SK-N-SH (cell line): Measurements from ENCODE around the gene PLP2. TPM values are rescaled to one million over a fixed set of nuclear protein-coding genes. Genes with fewer than 3 reads are reported as not detected.

Source experiments
- CTCF ChIA-PET: fragments of 300-600, 350-600 bp; formaldehyde crosslinking; extraction: SDS; loops from one replicate; lab custom pipeline; 2021; lab: Yijun Ruan, JAX
- POLR2A ChIA-PET: fragments of 350-600 bp; sonication (Branson Sonifier 250); formaldehyde crosslinking; extraction: SDS; loops from one replicate; lab custom pipeline; 2020; ENCODE audit warnings: antibody characterized with exemption, inconsistent platforms; lab: Yijun Ruan, JAX
- DNase-seq: peaks from one replicate; pipeline ENCODE4 v3.0.0; 2012
- H2AFZ ChIP-seq: fragments of 200-600 bp; sonication (generic); 2 replicates; pipeline ENCODE4 v1.8.1; 2016; ENCODE audit warnings: antibody characterized with exemption, mild to moderate bottlenecking, low read depth
- H3F3A ChIP-seq: fragments of 200-600 bp; sonication (generic); replicated peaks from 2 replicates; pipeline ENCODE3; 2016; ENCODE audit warnings: antibody characterized with exemption, mild to moderate bottlenecking; ENCODE audit not compliant: insufficient read depth
- H3K27ac ChIP-seq, 2 experiments: fragments of 200-500 bp in 1 of 2; fragments of 200-600 bp in 1 of 2; sonication (Bioruptor generic) in 1 of 2; sonication (generic), shearing (Covaris generic) in 1 of 2; 2 replicates each; pipeline versions ENCODE4 v1.5.1 to v1.6.1; 2014 to 2016; ENCODE audit warnings: low read depth in 2 of 2, inconsistent platforms in 1 of 2, low read length in 1 of 2, mild to moderate bottlenecking in 1 of 2, mixed read lengths in 1 of 2
- H3K27me3 ChIP-seq: fragments of 200-600 bp; sonication (generic), shearing (Covaris generic); 2 replicates; pipeline ENCODE4 v1.6.1; 2016; ENCODE audit warnings: mixed run types; ENCODE audit not compliant: insufficient read depth
- H3K36me3 ChIP-seq, 2 experiments: fragments of 200-500 bp in 1 of 2; fragments of 200-600 bp in 1 of 2; sonication (Bioruptor generic) in 1 of 2; sonication (generic) in 1 of 2; replicated peaks in 1 of 2; 2 replicates each; pipeline versions ENCODE3 to v1.5.1; 2014 to 2016; ENCODE audit warnings: low read length in 1 of 2, mild to moderate bottlenecking in 1 of 2; ENCODE audit not compliant: insufficient read depth in 2 of 2, control insufficient read depth in 1 of 2
- H3K4me1 ChIP-seq, 2 experiments: fragments of 200-500 bp in 1 of 2; fragments of 200-600 bp in 1 of 2; sonication (Bioruptor generic) in 1 of 2; sonication (generic), shearing (Covaris generic) in 1 of 2; 2 replicates each; pipeline versions ENCODE4 v1.5.1 to v1.6.1; 2014 to 2016; ENCODE audit warnings: low read depth in 1 of 2, low read length in 1 of 2, mixed run types in 1 of 2; ENCODE audit not compliant: insufficient read depth in 2 of 2, control insufficient read depth in 1 of 2
- H3K4me2 ChIP-seq: fragments of 200-600 bp; sonication (generic), shearing (Covaris generic); 2 replicates; pipeline ENCODE4 v1.6.1; 2017; ENCODE audit warnings: mixed run types
- H3K4me3 ChIP-seq, 2 experiments: fragments of 200-500 bp in 1 of 2; fragments of 200-600 bp in 1 of 2; sonication (Bioruptor generic) in 1 of 2; sonication (generic), shearing (Covaris generic) in 1 of 2; 2 replicates each; pipeline versions ENCODE4 v1.5.1 to v1.8.1; 2014 to 2016; ENCODE audit warnings: low read depth in 2 of 2, inconsistent platforms in 1 of 2, low read length in 1 of 2, mild to moderate bottlenecking in 1 of 2, mixed read lengths in 1 of 2, moderate library complexity in 1 of 2
- H3K79me2 ChIP-seq: fragments of 200-600 bp; sonication (generic); 2 replicates; pipeline ENCODE4 v1.8.1; 2017; ENCODE audit warnings: mild to moderate bottlenecking; ENCODE audit not compliant: insufficient read depth
- H3K9ac ChIP-seq: fragments of 200-600 bp; sonication (generic); 2 replicates; pipeline ENCODE4 v1.6.1; 2017; ENCODE audit warnings: mixed run types
- H3K9me2 ChIP-seq: fragments of 200-600 bp; sonication (generic); 2 replicates; pipeline ENCODE4 v1.6.1; 2017; ENCODE audit warnings: mixed run types
- H3K9me3 ChIP-seq: fragments of 200-600 bp; sonication (generic); 2 replicates; pipeline ENCODE4 v1.6.1; 2017; ENCODE audit warnings: mixed run types, mild to moderate bottlenecking, moderate library complexity
- H4K20me1 ChIP-seq: fragments of 200-600 bp; sonication (generic); 2 replicates; pipeline ENCODE4 v1.6.1; 2017; ENCODE audit warnings: mild to moderate bottlenecking, mixed run types; ENCODE audit not compliant: insufficient read depth
- CHD2 ChIP-seq: fragments of 150-350 bp; IDR thresholded peaks from 2 replicates; pipeline ENCODE4 v1.6.1; 2018; ENCODE audit warnings: low read length; ENCODE audit not compliant: partially characterized antibody
- MXI1 ChIP-seq: IDR thresholded peaks from 2 replicates; pipeline ENCODE4 v1.6.1; 2012; ENCODE audit warnings: mild to moderate bottlenecking, low read depth, low read length, improper control_type of control experiment
- PBX3 ChIP-seq: IDR thresholded peaks from 2 replicates; pipeline ENCODE4; 2012
- REST ChIP-seq: IDR thresholded peaks from 2 replicates; pipeline ENCODE4 v1.6.1; 2012; ENCODE audit warnings: mild to moderate bottlenecking, low read depth, low read length, moderate library complexity
- USF1 ChIP-seq: IDR thresholded peaks from 2 replicates; pipeline ENCODE4 v1.4.0; 2012; ENCODE audit warnings: low read depth, borderline replicate concordance
- ZBTB33 ChIP-seq: IDR thresholded peaks from 2 replicates; pipeline ENCODE4 v1.4.0; 2012; ENCODE audit warnings: low read depth, borderline replicate concordance
- WGBS: methylation state at CpG from one replicate; pipeline ENCODE4 v1.1.6; 2017; ENCODE audit warnings: low lambda C conversion rate; 5-methylcytosine and 5-hydroxymethylcytosine counted together
- polyA plus RNA-seq, 3 experiments: library from polyadenylated mRNA; depleted of rRNA; stranded (reverse); fragments of >200 nt; gene quantifications; 2 replicates each; pipeline ENCODE4 v1.2.3, GENCODE V29; 2012

The PLP2 gene
- polyA plus RNA-seq, 1 of the 3 experiments (the other 2 are of a cell fraction), result 146 TPM

- no peak overlapping the region for H3K4me2 ChIP-seq
- no peaks in the 10 kb centered on the region; the same call in 1 of the 2 replicates for H3K27me3 ChIP-seq
These were observed 6.9 kb upstream of the PLP2 start for GRCh38 chrX:49164589-49165360.

More at GRCh38 chrX:49164589-49165360, 6.9 kb upstream of the PLP2 start:
- ChIA-PET CTCF (interaction anchor here (0.8 to 1.2 kb wide), 3 partner anchors 9 to 28 kb away, joined by 3 to 6 read pairs (median 4); no protein-coding TSS in a partner anchor), POLR2A (no interaction called here)
- Histone ChIP-seq H3K4me3 (no peak overlapping the region), H3F3A (peaks cover 9% of the 10 kb centered on the region), H3K36me3 (no peaks in the 10 kb centered on the region), H3K9ac (no peak overlapping the region), H4K20me1 (no peaks in the 10 kb centered on the region), H2AFZ (no peak overlapping the region), H3K27ac (no peak overlapping the region), H3K4me1 (peaks cover 4 to 11% of the 10 kb centered on the region in 2 experiments; a peak in 1 of 4 replicates), H3K79me2 (no peaks in the 10 kb centered on the region), H3K9me3 (no peaks in the 10 kb centered on the region), H3K9me2 (no peaks in the 10 kb centered on the region)
- DNase-seq, result peak; percentile 14
- WGBS, result 61% methylated on average over 24 of the region's 31 CpGs
- TF ChIP-seq MXI1 (no peak), REST (no peak), CHD2 (no peak), ZBTB33 (no peak), USF1 (no peak), PBX3 (no peak)
